Mucosa of rectum (tissue), 2 donors: ENCODE measurements around the gene OBP2A.
"Not testable (repeated sequence)": the region's sequence is repeated elsewhere in the genome, so short reads cannot be mapped to it uniquely, and the experiment has no call there.

Experiments used
- H3K27ac ChIP-seq, 2 donors: one replicate each; pipeline ENCODE4 v1.7.0; 2013; ENCODE audit warnings: inconsistent platforms in 2 of 2, low read depth in 2 of 2, low read length in 2 of 2
- H3K27me3 ChIP-seq, 2 donors: one replicate each; pipeline ENCODE4 v1.7.0; 2013; ENCODE audit warnings: low read length in 2 of 2; ENCODE audit not compliant: control insufficient read depth in 2 of 2, insufficient read depth in 2 of 2
- H3K36me3 ChIP-seq, 2 donors: one replicate each; pipeline ENCODE4 v1.7.0; 2013; ENCODE audit warnings: low read length in 2 of 2; ENCODE audit not compliant: control insufficient read depth in 2 of 2, insufficient read depth in 2 of 2
- H3K4me1 ChIP-seq, 2 donors: one replicate each; pipeline ENCODE4 v1.7.0; 2013; ENCODE audit warnings: low read length in 2 of 2, mild to moderate bottlenecking in 1 of 2; ENCODE audit not compliant: control insufficient read depth in 2 of 2, insufficient read depth in 2 of 2
- H3K4me3 ChIP-seq, 2 donors: one replicate each; pipeline ENCODE4 v1.7.0; 2013; ENCODE audit warnings: low read length in 2 of 2
- H3K9ac ChIP-seq, 2 donors: one replicate each; pipeline ENCODE4 v1.7.0; 2013; ENCODE audit warnings: low read length in 2 of 2, low read depth in 1 of 2, mild to moderate bottlenecking in 1 of 2
- H3K9me3 ChIP-seq, 2 donors: one replicate each; pipeline ENCODE4 v1.7.0; 2013; ENCODE audit warnings: low read length in 2 of 2; ENCODE audit not compliant: control insufficient read depth in 2 of 2
- donor health status: healthy.
- donor health status: Normal muscosa, but diverticular disease.

Gene OBP2A

DNA sequence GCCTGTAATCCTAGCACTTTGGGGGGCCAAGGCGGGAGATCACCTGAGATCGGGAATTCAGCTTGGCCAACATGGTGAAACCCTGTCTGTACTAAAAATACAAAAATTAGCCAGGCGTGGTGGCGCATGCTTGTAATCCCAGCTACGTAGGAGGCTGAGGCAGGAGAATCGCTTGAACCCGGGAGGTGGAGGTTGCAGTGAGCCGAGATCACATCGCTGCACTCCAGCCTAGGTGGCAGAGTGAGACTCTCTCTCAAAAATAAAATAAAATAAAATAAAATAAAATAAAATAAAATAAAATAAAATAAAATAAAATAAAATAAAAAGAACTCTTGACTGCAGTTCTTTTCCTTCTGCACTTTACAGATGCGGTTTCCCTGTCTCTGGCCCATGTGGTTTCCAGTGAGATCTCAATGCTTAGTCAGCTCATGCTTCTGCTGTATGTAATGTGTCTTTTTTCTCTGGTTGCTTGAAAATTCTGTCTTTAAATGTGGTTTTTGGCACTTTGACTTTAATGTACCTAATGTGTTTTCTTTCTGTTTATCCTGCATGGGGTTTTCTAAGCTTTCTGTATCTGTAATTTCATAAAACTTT lies 17.0 kb upstream of the OBP2A start:
- not testable (repeated sequence) for H3K4me3 ChIP-seq, H3K27me3 ChIP-seq, H3K27ac ChIP-seq, H3K36me3 ChIP-seq, H3K4me1 ChIP-seq, H3K9me3 ChIP-seq, H3K9ac ChIP-seq

DNA sequence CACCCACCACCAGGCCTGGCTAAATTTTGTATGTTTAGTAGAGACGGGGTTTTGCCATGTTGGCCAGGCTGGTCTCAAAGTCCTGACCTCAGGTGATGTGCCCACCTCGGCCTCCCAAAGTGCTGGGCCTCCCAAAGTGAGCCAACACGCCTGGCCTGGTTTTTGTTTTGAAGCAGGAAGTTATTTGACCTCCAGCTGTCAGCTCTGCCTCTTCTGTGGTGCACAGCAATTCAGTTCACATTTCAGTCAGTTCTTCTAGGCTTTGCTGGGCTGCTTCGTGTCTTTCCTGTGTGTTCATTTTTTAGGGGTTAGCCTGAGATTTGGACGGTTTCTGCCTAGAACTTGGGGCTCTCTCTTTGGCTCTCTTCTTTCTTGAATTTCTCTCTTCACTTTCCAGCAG lies 15.8 kb upstream of the OBP2A start:
- peaks cover 3 to 5% of the 10 kb centered on the region in 2 donors for H3K27me3 ChIP-seq
- H3K9me3 ChIP-seq, result no peaks in the 10 kb centered on the region
- no peak overlapping the region for H3K27ac ChIP-seq
- no peak overlapping the region for H3K9ac ChIP-seq
- H3K4me3 ChIP-seq, result no peak overlapping the region
- H3K4me1 ChIP-seq, result no peaks in the 10 kb centered on the region
- no peaks in the 10 kb centered on the region for H3K36me3 ChIP-seq

DNA sequence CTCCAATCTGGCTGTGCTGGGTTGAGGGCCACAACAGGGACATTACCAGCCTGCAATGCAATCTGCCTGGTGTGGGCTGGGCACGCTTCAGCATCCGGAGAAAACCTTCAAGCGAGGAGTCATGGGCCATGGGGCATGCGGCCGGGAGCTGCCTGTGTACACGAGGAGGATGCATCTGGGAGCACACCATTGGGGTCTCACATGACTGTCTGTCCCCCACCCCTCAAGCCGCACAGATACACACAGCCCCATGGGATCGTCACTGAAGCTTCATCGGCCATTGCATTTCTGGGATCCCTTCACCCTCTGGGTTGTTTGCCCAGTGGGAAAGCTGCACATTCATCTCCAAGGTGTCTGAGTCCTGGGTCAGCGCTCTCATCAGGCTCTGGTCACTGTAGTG lies 14.8 kb upstream of the OBP2A start:
- H3K27me3 ChIP-seq, result peaks cover 3 to 5% of the 10 kb centered on the region in 2 donors
- H3K9ac ChIP-seq, result no peak overlapping the region
- H3K4me1 ChIP-seq, result no peaks in the 10 kb centered on the region
- no peaks in the 10 kb centered on the region for H3K36me3 ChIP-seq
- no peak overlapping the region for H3K4me3 ChIP-seq
- H3K27ac ChIP-seq, result no peak overlapping the region
- H3K9me3 ChIP-seq, result no peaks in the 10 kb centered on the region

DNA sequence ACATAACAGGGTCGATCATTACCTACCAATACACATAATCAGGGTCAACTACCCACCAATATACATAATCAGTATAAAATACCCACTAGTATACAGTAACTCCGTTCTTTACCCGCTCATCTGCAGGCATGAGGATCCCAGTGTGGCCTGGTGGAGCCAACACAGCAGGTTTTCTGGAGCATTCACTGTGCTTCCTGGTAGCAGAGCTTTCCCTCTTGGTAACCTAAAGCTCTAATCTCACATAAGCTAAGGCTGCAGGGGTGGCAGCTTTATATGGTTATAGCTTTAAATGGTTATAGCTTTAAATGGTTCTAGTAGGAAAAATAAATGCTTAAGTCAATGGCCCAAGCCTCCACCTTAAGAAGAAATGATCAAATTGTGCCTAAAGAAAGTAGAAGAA lies 12.8 kb upstream of the OBP2A start:
- Histone ChIP-seq H3K4me1 (no peaks in the 10 kb centered on the region), H3K27ac (no peak overlapping the region), H3K4me3 (no peak overlapping the region), H3K9me3 (no peaks in the 10 kb centered on the region), H3K27me3 (peaks cover 3 to 5% of the 10 kb centered on the region in 2 donors), H3K9ac (no peak overlapping the region), H3K36me3 (no peaks in the 10 kb centered on the region)

DNA sequence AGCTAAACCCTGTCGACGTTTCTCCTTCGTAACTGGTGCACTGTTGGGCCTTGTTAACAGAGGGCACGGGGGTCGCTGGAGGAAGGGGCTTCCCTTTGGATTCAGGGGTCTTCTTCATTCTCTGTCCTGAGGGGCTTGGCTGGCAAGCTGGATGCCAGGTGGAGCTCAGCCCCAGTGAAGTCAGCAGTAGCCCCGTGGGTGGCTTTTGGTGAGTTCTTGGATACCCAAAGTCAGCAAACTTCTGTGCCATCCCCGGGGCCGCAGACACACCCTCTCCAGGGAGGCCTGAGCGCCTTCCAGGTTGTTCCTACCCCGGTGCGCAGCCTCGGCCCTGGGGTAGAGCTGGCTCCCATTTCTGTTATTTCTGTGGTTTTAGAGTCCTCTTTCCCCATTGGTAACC lies 12.3 kb upstream of the OBP2A start:
- Histone ChIP-seq H3K4me3 (no peak overlapping the region), H3K4me1 (no peaks in the 10 kb centered on the region), H3K9me3 (no peaks in the 10 kb centered on the region), H3K9ac (no peak overlapping the region), H3K36me3 (no peaks in the 10 kb centered on the region), H3K27me3 (peaks cover 3 to 5% of the 10 kb centered on the region in 2 donors), H3K27ac (no peak overlapping the region)

DNA sequence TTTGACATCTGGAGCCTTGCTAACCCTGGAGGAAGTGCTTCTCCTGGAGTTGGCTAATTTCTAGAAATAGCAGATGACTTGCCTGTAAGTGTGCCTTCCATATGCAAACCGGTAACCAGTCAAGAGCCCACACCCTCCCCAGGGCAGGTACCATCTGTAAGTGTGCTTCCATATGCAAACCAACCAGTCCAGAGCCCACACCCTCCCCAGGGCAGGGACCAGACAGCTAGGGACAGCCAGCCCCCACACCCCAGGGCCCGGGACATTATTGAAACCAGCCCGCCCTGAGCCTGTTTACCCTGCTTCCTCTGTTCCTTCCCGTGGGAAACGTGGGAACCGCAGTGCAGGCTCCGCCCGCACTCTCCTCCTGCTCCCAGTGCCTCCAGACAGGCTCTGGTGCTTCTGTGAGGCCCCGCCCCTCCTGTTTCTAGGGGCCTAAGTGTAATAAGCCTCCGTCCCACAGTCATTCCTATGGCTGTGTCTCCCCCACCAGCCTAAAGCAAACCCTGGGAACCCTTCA lies 11.7 kb upstream of the OBP2A start:
- H3K27ac ChIP-seq, H3K4me1 ChIP-seq, H3K4me3 ChIP-seq, H3K36me3 ChIP-seq, H3K27me3 ChIP-seq, H3K9ac ChIP-seq, H3K9me3 ChIP-seq: not testable (repeated sequence)

DNA sequence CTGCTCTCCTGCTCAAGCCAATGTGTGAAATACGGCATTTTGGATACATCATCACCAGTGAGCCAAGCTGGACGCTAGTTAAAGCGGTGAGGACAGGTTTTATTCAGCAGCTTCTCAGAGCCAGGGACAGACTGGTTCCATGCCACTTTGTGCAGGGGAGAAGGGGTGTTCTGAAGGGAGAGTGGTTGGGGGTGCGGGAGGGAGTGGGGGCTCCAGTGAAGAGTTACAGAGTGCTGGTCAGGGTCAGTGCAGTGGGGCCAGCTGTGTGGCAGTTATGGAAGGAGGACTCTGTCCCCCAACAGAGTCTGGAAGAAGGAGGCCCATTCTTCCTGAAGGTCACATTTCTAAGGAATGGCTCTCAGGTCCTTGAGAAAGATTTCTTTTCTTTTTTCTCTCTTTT lies 11.1 kb upstream of the OBP2A start:
- H3K9ac ChIP-seq, H3K27ac ChIP-seq, H3K9me3 ChIP-seq, H3K4me1 ChIP-seq, H3K27me3 ChIP-seq, H3K4me3 ChIP-seq, H3K36me3 ChIP-seq: not testable (repeated sequence)

DNA sequence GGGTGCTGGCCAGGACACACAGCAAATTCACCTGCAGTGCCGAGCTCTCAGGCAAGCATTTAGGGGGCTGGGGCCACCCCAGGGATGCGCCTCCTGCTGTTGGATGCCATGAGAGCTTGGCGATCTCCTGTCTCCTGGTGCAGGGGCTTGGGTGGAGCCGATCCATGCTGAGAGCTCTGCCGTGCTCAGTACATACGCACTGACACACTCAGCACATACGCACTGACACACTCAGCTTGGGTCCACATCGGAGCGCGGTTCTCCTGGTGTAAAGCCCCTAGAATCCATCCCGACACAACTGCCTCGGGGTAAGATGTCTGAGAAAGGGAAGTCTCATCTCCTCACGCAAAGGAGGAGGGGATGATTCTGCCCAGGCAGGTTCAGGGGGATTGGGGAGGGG lies 10.3 kb upstream of the OBP2A start:
- H3K36me3 ChIP-seq, H3K27me3 ChIP-seq, H3K9ac ChIP-seq, H3K27ac ChIP-seq, H3K4me1 ChIP-seq, H3K4me3 ChIP-seq, H3K9me3 ChIP-seq: not testable (repeated sequence)

DNA sequence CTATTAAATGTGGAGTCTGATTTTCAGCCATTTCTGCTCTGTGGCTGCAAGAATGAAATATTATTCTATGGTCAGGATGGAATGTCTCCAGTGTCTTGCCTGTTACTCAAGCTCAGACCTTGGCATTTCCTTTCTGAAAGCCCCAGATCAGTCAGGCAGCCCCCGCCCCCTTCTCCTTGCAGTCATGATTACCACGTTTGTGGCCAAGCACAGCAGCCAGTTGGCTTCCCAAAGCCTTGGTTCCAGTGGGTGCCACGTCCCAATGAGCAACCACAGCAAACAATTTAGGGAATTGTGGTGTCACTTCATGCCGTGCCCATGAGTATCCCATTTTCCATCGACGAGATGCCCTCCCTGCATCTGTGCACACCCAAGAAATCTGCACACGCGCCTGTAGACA lies 9.7 kb upstream of the OBP2A start:
- Histone ChIP-seq H3K27ac (no peak overlapping the region), H3K9me3 (no peaks in the 10 kb centered on the region), H3K36me3 (no peaks in the 10 kb centered on the region), H3K27me3 (peaks cover 0 to 5% of the 10 kb centered on the region in 2 donors), H3K4me3 (no peak overlapping the region), H3K9ac (no peak overlapping the region), H3K4me1 (no peaks in the 10 kb centered on the region)

DNA sequence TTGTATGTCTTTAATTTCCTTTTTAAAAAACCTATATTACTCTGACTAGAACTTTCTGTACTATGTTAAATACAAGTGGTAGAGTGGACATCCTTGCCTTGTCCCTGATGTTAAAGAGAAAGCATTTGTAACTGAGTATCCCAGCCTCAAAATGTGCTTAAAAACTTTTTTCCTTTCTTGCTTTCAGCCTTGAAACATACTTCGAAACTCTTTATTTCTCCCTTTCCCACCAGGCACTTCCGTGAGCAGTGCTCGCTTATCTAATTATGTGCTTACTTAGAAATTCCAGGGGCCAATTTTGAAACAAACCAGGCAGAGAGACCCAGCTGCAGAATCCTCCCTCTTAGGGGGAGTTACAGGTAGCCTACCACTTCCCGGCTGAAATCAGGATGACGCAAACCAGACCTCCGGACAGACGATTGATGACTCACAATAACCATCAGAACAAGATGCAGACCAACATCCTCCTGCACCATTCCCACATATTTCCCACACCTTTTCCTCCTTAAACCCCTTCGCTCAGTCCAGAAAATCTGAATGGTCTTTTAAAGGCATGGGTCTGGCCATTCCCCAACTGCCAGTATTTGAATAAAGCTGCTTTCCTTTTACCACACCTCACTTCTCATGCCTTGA lies 2.5 kb upstream of the OBP2A start:
- not testable (repeated sequence) for H3K9ac ChIP-seq, H3K27ac ChIP-seq, H3K4me1 ChIP-seq, H3K4me3 ChIP-seq, H3K9me3 ChIP-seq, H3K27me3 ChIP-seq, H3K36me3 ChIP-seq
